NT2/D1 (cell line): Measurements from ENCODE around the gene NRIP1.

ENCODE experiments used
- SUZ12 ChIP-seq: IDR thresholded peaks from 2 replicates; pipeline ENCODE4 v1.6.1; 2011; ENCODE audit not compliant: insufficient read length, insufficient read depth; ENCODE audit errors: extremely low read depth
- YY1 ChIP-seq: IDR thresholded peaks from 2 replicates; pipeline ENCODE4 v1.6.1; 2011; ENCODE audit not compliant: insufficient read length, insufficient read depth
- ZNF274 ChIP-seq: IDR thresholded peaks from 2 replicates; pipeline ENCODE4 v1.6.1; 2011; ENCODE audit warnings: mild to moderate bottlenecking, low read depth, low read length

DNA sequence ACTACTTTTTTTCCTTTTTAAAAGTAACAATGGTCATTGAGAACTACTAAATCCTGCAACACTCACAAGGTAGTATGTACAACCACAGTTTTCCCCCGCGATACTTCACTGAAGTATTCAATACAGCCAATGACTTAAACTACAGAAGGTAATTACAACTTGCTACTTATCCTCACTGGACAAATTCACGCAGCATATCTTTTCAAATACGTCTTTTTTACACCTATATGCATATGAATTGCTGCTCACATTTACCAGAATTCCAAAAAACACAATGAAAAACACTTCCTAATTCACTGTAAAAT, 12.4 kb downstream of the NRIP1 start:
- TF ChIP-seq ZNF274 = no peak
- TF ChIP-seq YY1 = no peak
- TF ChIP-seq SUZ12 = no peak
